Testis (tissue), 2 donors: ENCODE measurements around the gene KCNK18.

Experiments
- CTCF ChIP-seq, 3 experiments: fragments of 450-650 bp in 2 of 3; fragments of 200-600 bp in 1 of 3; sonication (generic) in 1 of 3; IDR thresholded peaks; one replicate each; pipeline ENCODE4 v1.5.1; 2016 to 2019; ENCODE audit warnings: antibody characterized with exemption in 3 of 3, mild to moderate bottlenecking in 2 of 3, moderate library complexity in 1 of 3
- POLR2A ChIP-seq: fragments of 450-650 bp; IDR thresholded peaks from one replicate; pipeline ENCODE4 v1.6.1; 2017; ENCODE audit warnings: antibody characterized with exemption, mild to moderate bottlenecking, moderate library complexity

GRCh38 chr10:117254774-117255735, 57.8 kb downstream of the KCNK18 start:
- no peak for TF ChIP-seq POLR2A
- TF ChIP-seq CTCF (IDR thresholded peaks at IDR 0.05), result no peak
